Adipocyte (in vitro differentiated cells): Measurements from ENCODE around the gene AUTS2.

Experiments
- DNase-seq: peaks from one replicate; pipeline ENCODE4 v3.0.0-alpha.2; 2015; ENCODE audit warnings: low read depth
- H3K27me3 ChIP-seq: replicated peaks from 2 replicates; pipeline ENCODE4 v1.7.0; 2013; ENCODE audit warnings: mild to moderate bottlenecking, low read length, moderate library complexity; ENCODE audit not compliant: control insufficient read depth, insufficient read depth
- H3K36me3 ChIP-seq: 2 replicates; pipeline ENCODE4 v1.7.0; 2013; ENCODE audit warnings: low read length, mild to moderate bottlenecking, moderate library complexity; ENCODE audit not compliant: control insufficient read depth, insufficient read depth, severe bottlenecking
- H3K4me1 ChIP-seq: 2 replicates; pipeline ENCODE4 v1.7.0; 2013; ENCODE audit warnings: mild to moderate bottlenecking, low read length, moderate library complexity; ENCODE audit not compliant: control insufficient read depth, insufficient read depth
- H3K4me3 ChIP-seq: 2 replicates; pipeline ENCODE4 v1.7.0; 2013; ENCODE audit warnings: mild to moderate bottlenecking, low read length, moderate library complexity
- H3K9ac ChIP-seq: 2 replicates; pipeline ENCODE4 v1.7.0; 2013; ENCODE audit warnings: mild to moderate bottlenecking, low read length, moderate library complexity
- H3K9me3 ChIP-seq: 2 replicates; pipeline ENCODE4 v1.7.0; 2013; ENCODE audit warnings: mild to moderate bottlenecking, low read length, moderate library complexity; ENCODE audit not compliant: control insufficient read depth

AUTS2 gene

GRCh38 chr7:70765651-70766050, 1167.4 kb downstream of the AUTS2 start:
- no peak overlapping the region for H3K4me3 ChIP-seq
- H3K27me3 ChIP-seq, result no peaks in the 10 kb centered on the region
- DNase-seq, result no peak
- H3K36me3 ChIP-seq, result peaks cover 18% of the 10 kb centered on the region
- no peaks in the 10 kb centered on the region for H3K9me3 ChIP-seq
- no peak overlapping the region for H3K9ac ChIP-seq
- no peaks in the 10 kb centered on the region for H3K4me1 ChIP-seq

GRCh38 chr7:70766109-70766508, 1167.8 kb downstream of the AUTS2 start:
- Histone ChIP-seq H3K36me3 (peaks cover 18% of the 10 kb centered on the region), H3K27me3 (no peaks in the 10 kb centered on the region), H3K4me3 (no peak overlapping the region), H3K9ac (no peak overlapping the region), H3K4me1 (no peaks in the 10 kb centered on the region), H3K9me3 (no peaks in the 10 kb centered on the region)
- DNase-seq, result no peak

- Histone ChIP-seq H3K9ac (no peak overlapping the region), H3K9me3 (no peaks in the 10 kb centered on the region), H3K4me1 (no peaks in the 10 kb centered on the region), H3K36me3 (peaks cover 23% of the 10 kb centered on the region), H3K27me3 (no peaks in the 10 kb centered on the region), H3K4me3 (no peak overlapping the region)
- DNase-seq, result no peak
These were observed 1168.4 kb downstream of the AUTS2 start for GRCh38 chr7:70766694-70767093.

GRCh38 chr7:70770154-70770553, 1171.9 kb downstream of the AUTS2 start:
- no peaks in the 10 kb centered on the region for H3K9me3 ChIP-seq
- H3K36me3 ChIP-seq, result peaks cover 52% of the 10 kb centered on the region
- no peak overlapping the region for H3K9ac ChIP-seq
- no peak for DNase-seq
- no peaks in the 10 kb centered on the region for H3K27me3 ChIP-seq
- H3K4me3 ChIP-seq, result no peak overlapping the region
- no peaks in the 10 kb centered on the region for H3K4me1 ChIP-seq

- no peaks in the 10 kb centered on the region for H3K9me3 ChIP-seq
- H3K4me1 ChIP-seq, result no peaks in the 10 kb centered on the region
- H3K36me3 ChIP-seq, result peaks cover 52% of the 10 kb centered on the region
- H3K9ac ChIP-seq, result no peak overlapping the region
- DNase-seq, result no peak
- H3K4me3 ChIP-seq, result no peak overlapping the region
- no peaks in the 10 kb centered on the region for H3K27me3 ChIP-seq
These were observed 1173.2 kb downstream of the AUTS2 start for GRCh38 chr7:70771451-70771850.

GRCh38 chr7:70772891-70773290, 1174.6 kb downstream of the AUTS2 start:
- H3K27me3 ChIP-seq, result no peaks in the 10 kb centered on the region
- DNase-seq, result no peak
- peaks cover 54% of the 10 kb centered on the region for H3K36me3 ChIP-seq

GRCh38 chr7:70773406-70773805, 1175.1 kb downstream of the AUTS2 start:
- Histone ChIP-seq H3K9me3 (no peaks in the 10 kb centered on the region), H3K36me3 (peaks cover 58% of the 10 kb centered on the region), H3K27me3 (no peaks in the 10 kb centered on the region), H3K4me3 (no peak overlapping the region), H3K4me1 (no peaks in the 10 kb centered on the region), H3K9ac (no peak overlapping the region)
- DNase-seq, result no peak

More at GRCh38 chr7:70772891-70773290, 1174.6 kb downstream of the AUTS2 start:
- H3K9ac ChIP-seq, result no peak overlapping the region
- no peaks in the 10 kb centered on the region for H3K4me1 ChIP-seq
- no peak overlapping the region for H3K4me3 ChIP-seq
- H3K9me3 ChIP-seq, result no peaks in the 10 kb centered on the region

- no peaks in the 10 kb centered on the region for H3K9me3 ChIP-seq
- no peaks in the 10 kb centered on the region for H3K4me1 ChIP-seq
- DNase-seq, result no peak
- H3K9ac ChIP-seq, result no peak overlapping the region
- H3K36me3 ChIP-seq, result peaks cover 65% of the 10 kb centered on the region
- no peaks in the 10 kb centered on the region for H3K27me3 ChIP-seq
- H3K4me3 ChIP-seq, result no peak overlapping the region
These were observed 1176.8 kb downstream of the AUTS2 start for GRCh38 chr7:70774950-70775527.

GRCh38 chr7:70775570-70776156, 1177.4 kb downstream of the AUTS2 start:
- Histone ChIP-seq H3K27me3 (no peaks in the 10 kb centered on the region), H3K9me3 (no peaks in the 10 kb centered on the region), H3K9ac (no peak overlapping the region), H3K4me3 (no peak overlapping the region), H3K4me1 (no peaks in the 10 kb centered on the region), H3K36me3 (peaks cover 67% of the 10 kb centered on the region)
- DNase-seq, result no peak

GRCh38 chr7:70776627-70777101, 1178.4 kb downstream of the AUTS2 start:
- H3K4me1 ChIP-seq, result no peaks in the 10 kb centered on the region
- DNase-seq, result no peak
- peaks cover 67% of the 10 kb centered on the region for H3K36me3 ChIP-seq
- no peak overlapping the region for H3K9ac ChIP-seq
- no peaks in the 10 kb centered on the region for H3K9me3 ChIP-seq
- no peaks in the 10 kb centered on the region for H3K27me3 ChIP-seq
- H3K4me3 ChIP-seq, result no peak overlapping the region

GRCh38 chr7:70777251-70777650, 1179.0 kb downstream of the AUTS2 start:
- peaks cover 65% of the 10 kb centered on the region for H3K36me3 ChIP-seq
- no peak for DNase-seq
- H3K9me3 ChIP-seq, result no peaks in the 10 kb centered on the region
- H3K4me1 ChIP-seq, result no peaks in the 10 kb centered on the region
- H3K9ac ChIP-seq, result no peak overlapping the region
- H3K27me3 ChIP-seq, result no peaks in the 10 kb centered on the region
- no peak overlapping the region for H3K4me3 ChIP-seq

GRCh38 chr7:70778585-70778984, 1180.3 kb downstream of the AUTS2 start:
- Histone ChIP-seq H3K4me3 (no peak overlapping the region), H3K9me3 (no peaks in the 10 kb centered on the region), H3K36me3 (peaks cover 65% of the 10 kb centered on the region), H3K27me3 (no peaks in the 10 kb centered on the region), H3K9ac (no peak overlapping the region), H3K4me1 (no peaks in the 10 kb centered on the region)
- DNase-seq, result no peak
